Keratinocyte (primary cell): ENCODE results near the gene CALHM6. TPM values are rescaled to one million over a fixed set of nuclear protein-coding genes. Genes with fewer than 3 reads are reported as not detected.

Source experiments
- DNase-seq: peaks from one replicate; pipeline ENCODE4 v3.0.0-alpha.2; 2011; ENCODE audit warnings: low read depth, missing footprints, low spot score
- FAIRE-seq: peaks from 2 replicates; lab custom pipeline; 2011; peaks lifted over from hg19 to GRCh38; lab: Jason Lieb, UNC
- H2AFZ ChIP-seq: 2 replicates; pipeline ENCODE4 v1.6.0; 2012; ENCODE audit warnings: low read length, control low read depth, inconsistent platforms; ENCODE audit not compliant: control insufficient read depth
- H3K27ac ChIP-seq: 2 replicates; pipeline ENCODE4 v1.5.1; 2011; ENCODE audit warnings: low read length; ENCODE audit not compliant: control insufficient read depth, insufficient read depth
- H3K27me3 ChIP-seq: 3 replicates; pipeline ENCODE4 v1.6.0; 2011; ENCODE audit warnings: low read length; ENCODE audit not compliant: control insufficient read depth, insufficient read depth; ENCODE audit errors: extremely low read depth
- H3K36me3 ChIP-seq, 2 experiments: 2 replicates in 1 of 2; 3 replicates in 1 of 2; pipeline ENCODE4 v1.5.1; 2011; ENCODE audit warnings: low read length in 2 of 2, mild to moderate bottlenecking in 1 of 2; ENCODE audit not compliant: control insufficient read depth in 2 of 2, insufficient read depth in 2 of 2; ENCODE audit errors: extremely low read depth in 1 of 2
- H3K4me1 ChIP-seq: 3 replicates; pipeline ENCODE4 v1.5.1; 2011; ENCODE audit warnings: low read length; ENCODE audit not compliant: control insufficient read depth, insufficient read depth; ENCODE audit errors: extremely low read depth
- H3K4me2 ChIP-seq: 3 replicates; pipeline ENCODE4 v1.6.0; 2011; ENCODE audit warnings: low read depth, low read length; ENCODE audit not compliant: control insufficient read depth, insufficient read depth; ENCODE audit errors: extremely low read depth
- H3K4me3 ChIP-seq, 3 experiments: fragments of 200-600 bp in 1 of 3; sonication (generic) in 1 of 3; 2 replicates in 2 of 3; 3 replicates in 1 of 3; pipeline ENCODE4 v1.5.1; 2011 to 2016; ENCODE audit warnings: low read length in 3 of 3, mild to moderate bottlenecking in 3 of 3, control low read depth in 2 of 3, inconsistent platforms in 1 of 3, low read depth in 1 of 3, mixed read lengths in 1 of 3, mixed run types in 1 of 3, moderate library complexity in 1 of 3; ENCODE audit not compliant: control insufficient read depth in 2 of 3, insufficient read depth in 2 of 3; ENCODE audit errors: extremely low read depth in 1 of 3
- H3K79me2 ChIP-seq: 2 replicates; pipeline ENCODE4 v1.6.0; 2012; ENCODE audit warnings: low read length; ENCODE audit not compliant: control insufficient read depth, insufficient read depth
- H3K9ac ChIP-seq: 3 replicates; pipeline ENCODE4 v1.6.0; 2011; ENCODE audit warnings: low read length; ENCODE audit not compliant: control insufficient read depth, insufficient read depth; ENCODE audit errors: extremely low read depth
- H3K9me1 ChIP-seq: 3 replicates; pipeline ENCODE4 v1.6.0; 2011; ENCODE audit warnings: low read length; ENCODE audit not compliant: control insufficient read depth, insufficient read depth; ENCODE audit errors: extremely low read depth
- H3K9me3 ChIP-seq: 2 replicates; pipeline ENCODE4 v1.5.1; 2012; ENCODE audit warnings: low read depth, low read length; ENCODE audit not compliant: control insufficient read depth
- H4K20me1 ChIP-seq: 3 replicates; pipeline ENCODE4 v1.6.0; 2011; ENCODE audit warnings: low read length; ENCODE audit not compliant: control insufficient read depth, insufficient read depth; ENCODE audit errors: extremely low read depth
- CTCF ChIP-seq, 3 experiments: IDR thresholded peaks in 1 of 3; conservative IDR thresholded peaks in 1 of 3; optimal IDR thresholded peaks in 1 of 3; 2 replicates in 2 of 3; 3 replicates in 1 of 3; pipeline versions ENCODE3 to v1.5.1; 2011; ENCODE audit warnings: low read length in 3 of 3, mild to moderate bottlenecking in 3 of 3, moderate library complexity in 2 of 3, control low read depth in 1 of 3, inconsistent platforms in 1 of 3; ENCODE audit not compliant: insufficient read depth in 2 of 3; ENCODE audit errors: extremely low read depth in 1 of 3
- EZH2 ChIP-seq: IDR thresholded peaks from one replicate; pipeline ENCODE4 v1.6.1; 2012; ENCODE audit warnings: inconsistent platforms, mild to moderate bottlenecking, low read length, moderate library complexity
- dilution Hi-C: fragments of 300-500 bp; cut with MboI; formaldehyde crosslinking; loops from one replicate; pipeline ENCODE4 v1.7.0; 2020; ENCODE audit warnings: low sequenced_read_pairs; ENCODE audit not compliant: extremely low pct_ligation_motif_present
- polyA plus RNA-seq, 5 experiments: library from polyadenylated mRNA; depleted of rRNA in 3 of 5; stranded (reverse) in 3 of 5; stranded (forward) in 1 of 5; unstranded in 1 of 5; fragments of >200 nt; gene quantifications; 1 replicate in 1 of 5; 2 replicates in 3 of 5; 3 replicates in 1 of 5; pipeline versions ENCODE4 v1.2.1 to v1.2.3, GENCODE V29; 2011 to 2012; ENCODE audit warnings: missing spikeins in 2 of 5, low read depth in 1 of 5, low replicate concordance in 1 of 5

CALHM6 gene
- polyA plus RNA-seq, 1 donor (not counting 4 experiments of a cell fraction or from before 2014, with no cell fraction given): 0.47 TPM

- no peak for DNase-seq
- Histone ChIP-seq H3K4me1 (peaks cover 12% of the 10 kb centered on the region), H3K27me3 (no peaks in the 10 kb centered on the region), H3K9ac (no peak overlapping the region), H2AFZ (no peak overlapping the region), H4K20me1 (no peaks in the 10 kb centered on the region), H3K27ac (no peak overlapping the region), H3K79me2 (peaks cover 6% of the 10 kb centered on the region), H3K4me3 (no peak overlapping the region), H3K9me1 (no peaks in the 10 kb centered on the region), H3K36me3 (peaks cover 19 to 21% of the 10 kb centered on the region in 2 experiments), H3K4me2 (no peak overlapping the region), H3K9me3 (no peaks in the 10 kb centered on the region)
- FAIRE-seq: no peak
- TF ChIP-seq EZH2: no peak
- no peak for TF ChIP-seq CTCF (optimal IDR thresholded peaks at IDR 0.05 in 1 of 3, IDR thresholded peaks at IDR 0.05 in 1 of 3, conservative IDR thresholded peaks at IDR 0.05 in 1 of 3; ENCODE audit: extremely low read depth in 1 of 3, insufficient read depth in 2 of 3, low read length in 3 of 3)
- dilution Hi-C loops: no loop called here
Measured at GRCh38 chr6:116430860-116431259, 30.3 kb upstream of the CALHM6 start.

DNA sequence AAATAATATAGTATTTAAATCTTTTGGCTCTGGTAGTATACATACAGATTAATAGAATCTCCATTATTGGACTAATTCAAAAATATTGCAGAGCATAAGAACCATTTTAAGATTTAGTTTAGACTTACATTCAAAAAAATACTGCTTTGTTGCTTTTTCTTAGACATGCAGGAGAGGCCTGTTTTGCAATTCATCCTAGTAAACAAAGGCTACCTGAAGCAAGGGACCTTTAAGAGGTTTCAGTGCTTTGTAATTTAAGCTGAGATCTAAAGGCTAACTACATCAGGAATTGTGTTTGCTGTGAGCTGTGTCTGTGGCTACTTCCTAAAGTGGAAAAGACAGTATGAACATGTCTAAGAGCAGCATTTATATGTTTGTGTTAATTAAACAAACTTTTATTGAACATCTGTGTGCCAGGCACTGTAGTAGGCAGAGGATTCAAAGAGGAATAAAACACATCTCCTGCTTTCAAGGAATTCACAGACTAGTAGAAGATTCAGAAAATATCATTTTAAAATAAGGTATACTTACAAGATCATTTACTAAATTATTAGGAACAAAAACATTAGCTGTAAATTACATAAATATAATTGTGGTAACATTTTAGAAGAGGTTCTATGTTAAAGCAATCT lies 29.1 kb upstream of the CALHM6 start:
- FAIRE-seq (no peak), DNase-seq (no peak)
- no peak overlapping the region for H2AFZ ChIP-seq
- H4K20me1 ChIP-seq: no peaks in the 10 kb centered on the region
- peaks cover under 1% of the 10 kb centered on the region for H3K4me1 ChIP-seq
- no peaks in the 10 kb centered on the region for H3K9me1 ChIP-seq
- H3K9me3 ChIP-seq: no peaks in the 10 kb centered on the region
- H3K36me3 ChIP-seq: peaks cover 18 to 30% of the 10 kb centered on the region in 2 experiments
- no peak overlapping the region for H3K9ac ChIP-seq
- no peak overlapping the region for H3K4me3 ChIP-seq
- TF ChIP-seq CTCF (optimal IDR thresholded peaks at IDR 0.05 in 1 of 3, IDR thresholded peaks at IDR 0.05 in 1 of 3, conservative IDR thresholded peaks at IDR 0.05 in 1 of 3; ENCODE audit: extremely low read depth in 1 of 3, insufficient read depth in 2 of 3, low read length in 3 of 3) (no peak), EZH2 (no peak)
- H3K79me2 ChIP-seq: peaks cover 4% of the 10 kb centered on the region
- H3K27ac ChIP-seq: no peak overlapping the region
- no peak overlapping the region for H3K4me2 ChIP-seq
- dilution Hi-C loops: no loop called here
- no peaks in the 10 kb centered on the region for H3K27me3 ChIP-seq
